B cell (primary cell): ENCODE results near the gene HOXA9. TPM values are rescaled to one million over a fixed set of nuclear protein-coding genes. Genes with fewer than 3 reads are reported as not detected.
A peak's percentile ranks its signal among the peaks of the same experiment; 100 is the strongest.

Source experiments
- ATAC-seq: fragments of 200-7000 bp; cut with Tn5 transposase; one replicate; pipeline ENCODE4 v1.10.0; 2021; ENCODE audit warnings: low read depth, mild to moderate bottlenecking, moderate number of reproducible peaks, moderate library complexity
- CTCF ChIA-PET: fragments of 350-600 bp; sonication (Branson Sonifier 250); formaldehyde crosslinking; loops from one replicate; lab custom pipeline; 2021; ENCODE audit warnings: antibody characterized with exemption, inconsistent platforms; lab: Charles Lee
- POLR2A ChIA-PET: fragments of 350-600 bp; sonication (Branson Sonifier 250); formaldehyde crosslinking; loops from one replicate; lab custom pipeline; 2021; ENCODE audit warnings: antibody characterized with exemption; lab: Charles Lee
- DNase-seq: peaks from one replicate; pipeline ENCODE4 v3.0.0; 2013
- H2AFZ ChIP-seq: 2 replicates; pipeline ENCODE4 v1.6.1; 2012; ENCODE audit warnings: mild to moderate bottlenecking, low read depth, low read length; ENCODE audit not compliant: insufficient read depth, poor library complexity, severe bottlenecking
- H3K27ac ChIP-seq, 2 donors: 1 replicate in 1 of 2; 2 replicates in 1 of 2; pipeline ENCODE4 v1.5.1; 2012 to 2013; ENCODE audit warnings: low read length in 2 of 2, mild to moderate bottlenecking in 2 of 2, moderate library complexity in 1 of 2
- H3K27me3 ChIP-seq, 4 experiments: fragments of 200-600 bp in 1 of 4; sonication (generic) in 1 of 4; replicated peaks in 1 of 4; 1 replicate in 2 of 4; 2 replicates in 2 of 4; pipeline versions ENCODE4 v1.6.1 to v1.7.0; 2013 to 2016; ENCODE audit warnings: low read length in 3 of 4, mild to moderate bottlenecking in 2 of 4, mixed read lengths in 1 of 4, moderate library complexity in 1 of 4; ENCODE audit not compliant: insufficient read depth in 4 of 4, control insufficient read depth in 3 of 4; ENCODE audit errors: control extremely low read depth in 1 of 4
- H3K36me3 ChIP-seq, 2 experiments: replicated peaks in 1 of 2; 1 replicate in 1 of 2; 2 replicates in 1 of 2; pipeline versions ENCODE4 v1.6.1 to v1.7.1; 2013; ENCODE audit warnings: low read length in 1 of 2; ENCODE audit not compliant: insufficient read depth in 2 of 2, control insufficient read depth in 1 of 2; ENCODE audit errors: control extremely low read depth in 1 of 2, extremely low read depth in 1 of 2
- H3K4me1 ChIP-seq, 2 donors: fragments of 200-600 bp in 1 of 2; sonication (generic) in 1 of 2; 1 replicate in 1 of 2; 2 replicates in 1 of 2; pipeline versions ENCODE4 v1.5.1 to v1.6.1; 2013 to 2017; ENCODE audit warnings: low read length in 2 of 2; ENCODE audit not compliant: control insufficient read depth in 2 of 2, insufficient read depth in 2 of 2
- H3K4me2 ChIP-seq: replicated peaks from 2 replicates; pipeline ENCODE3; 2012; ENCODE audit warnings: mild to moderate bottlenecking, low read depth, low read length; ENCODE audit not compliant: poor library complexity, severe bottlenecking
- H3K4me3 ChIP-seq, 5 experiments: fragments of 200-600 bp in 1 of 5; sonication (generic) in 1 of 5; 1 replicate in 3 of 5; 2 replicates in 2 of 5; pipeline versions ENCODE4 v1.5.1 to v1.7.0; 2011 to 2016; ENCODE audit warnings: low read length in 4 of 5, mild to moderate bottlenecking in 4 of 5, low read depth in 2 of 5, control low read depth in 1 of 5, moderate library complexity in 1 of 5; ENCODE audit not compliant: insufficient read depth in 1 of 5; ENCODE audit errors: control extremely low read depth in 1 of 5, extremely low read depth in 1 of 5
- H3K79me2 ChIP-seq: fragments of 200-600 bp; sonication (generic); one replicate; pipeline ENCODE4 v1.6.0; 2016; ENCODE audit warnings: low read length; ENCODE audit not compliant: control insufficient read depth, insufficient read depth
- H3K9ac ChIP-seq: fragments of 200-600 bp; sonication (generic); 2 replicates; pipeline ENCODE4 v1.6.1; 2017; ENCODE audit warnings: mild to moderate bottlenecking, low read length, moderate library complexity
- H3K9me3 ChIP-seq, 3 donors: one replicate each; pipeline versions ENCODE4 v1.6.1 to v1.7.1; 2013; ENCODE audit warnings: low read length in 2 of 3; ENCODE audit not compliant: control insufficient read depth in 2 of 3, insufficient read depth in 1 of 3; ENCODE audit errors: control extremely low read depth in 1 of 3
- H4K20me1 ChIP-seq: 2 replicates; pipeline ENCODE4 v1.6.0; 2012; ENCODE audit warnings: mild to moderate bottlenecking, low read length; ENCODE audit not compliant: insufficient read depth, control insufficient read depth, poor library complexity, severe bottlenecking
- H3K27ac Mint-ChIP-seq: one replicate; pipeline ENCODE4 v1.8.0; 2021; ENCODE audit warnings: mixed read lengths
- H3K27me3 Mint-ChIP-seq: one replicate; pipeline ENCODE4 v1.8.0; 2021; ENCODE audit warnings: mixed read lengths
- H3K4me1 Mint-ChIP-seq: one replicate; pipeline ENCODE4 v1.8.0; 2021; ENCODE audit warnings: mixed read lengths
- H3K4me3 Mint-ChIP-seq: one replicate; pipeline ENCODE4 v1.8.0; 2021; ENCODE audit warnings: mixed read lengths
- H3K9me3 Mint-ChIP-seq: one replicate; pipeline ENCODE4 v1.8.0; 2022; ENCODE audit warnings: mixed read lengths; ENCODE audit not compliant: insufficient read depth
- CTCF ChIP-seq: fragments of 200-600 bp; IDR thresholded peaks from one replicate; pipeline ENCODE4 v1.8.0; 2022; ENCODE audit warnings: antibody characterized with exemption, mild to moderate bottlenecking
- EZH2 ChIP-seq: IDR thresholded peaks from 2 replicates; pipeline ENCODE4 v1.6.1; 2012; ENCODE audit warnings: borderline replicate concordance, low read depth, mild to moderate bottlenecking, moderate library complexity, low read length; ENCODE audit not compliant: insufficient read depth, poor library complexity, severe bottlenecking
- WGBS: methylation state at CpG from one replicate; pipeline ENCODE4 v1.1.5; 2013; ENCODE audit warnings: missing lambda C conversion rate; ENCODE audit not compliant: insufficient coverage; 5-methylcytosine and 5-hydroxymethylcytosine counted together
- intact Hi-C: fragments of 100-400 bp; cut with micrococcal nuclease; formaldehyde crosslinking; loops from one replicate; pipeline ENCODE4 v1.10.0; 2022
- polyA plus RNA-seq: library from polyadenylated mRNA; depleted of rRNA; stranded (reverse); fragments of >200 nt; gene quantifications from 2 replicates; pipeline ENCODE4 v1.2.3, GENCODE V29; 2012
- total RNA-seq, 2 donors: library from RNA; stranded (reverse); fragments of 120-200 nt in 1 of 2; gene quantifications; 1 replicate in 1 of 2; 2 replicates in 1 of 2; pipeline versions ENCODE4 v1.2.3 to v1.2.4, GENCODE V29; 2013 to 2022

The HOXA9 gene
- total and polyA plus RNA-seq, 2 donors (not counting 1 experiment from before 2014, with no cell fraction given), result 0.07 TPM; not detected in 1

DNA sequence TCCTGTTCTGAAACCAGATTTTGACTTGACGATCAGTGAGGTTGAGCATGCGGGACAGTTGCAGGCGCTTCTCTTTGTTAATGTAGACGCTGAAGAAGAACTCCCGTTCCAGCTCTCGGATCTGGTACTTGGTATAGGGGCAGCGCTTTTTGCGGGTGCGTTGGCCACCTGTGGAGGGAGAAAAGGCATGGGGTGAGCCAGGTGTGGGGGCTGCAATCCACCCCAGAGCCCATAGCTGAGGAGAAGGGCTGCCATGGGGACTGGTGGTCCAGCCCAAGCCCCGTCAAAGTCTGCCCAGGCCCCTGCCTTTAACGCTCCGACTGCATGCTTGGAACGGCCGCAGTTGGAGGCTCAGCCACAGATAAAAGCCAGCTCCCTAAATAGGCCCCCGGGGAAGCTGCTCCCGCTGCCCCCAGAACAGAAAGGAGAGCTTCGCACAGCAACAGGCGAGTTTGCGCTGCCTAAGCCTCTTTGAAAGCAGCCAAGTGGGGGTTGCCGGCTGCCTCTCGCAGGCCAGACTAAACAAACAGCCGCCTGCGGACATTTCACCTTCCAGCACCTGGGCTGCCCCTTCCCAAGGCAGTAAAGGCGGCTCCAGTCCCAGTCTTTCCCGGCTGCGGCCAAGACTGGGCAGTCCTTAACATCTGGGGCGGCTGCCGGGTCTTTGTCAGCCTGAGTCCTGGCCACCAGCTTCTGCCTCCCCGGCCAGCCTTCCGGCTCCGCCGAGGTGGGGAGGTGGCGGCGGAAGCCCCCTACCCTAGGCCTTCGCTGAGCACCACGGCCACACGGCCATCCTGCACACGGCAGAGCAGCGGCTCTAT lies 17.7 kb upstream of the HOXA9 start:
- intact Hi-C loops, result no loop called here
- TF ChIP-seq EZH2 (no peak), CTCF (no peak)
- Histone ChIP-seq H3K4me2 (peak overlapping the region; percentile 71), H3K27me3 (peaks cover 0 to 95% (median 82%) of the 10 kb centered on the region in 4 experiments), H3K9ac (no peak overlapping the region), H3K4me1 (peaks cover 43 to 58% of the 10 kb centered on the region in 2 donors), H4K20me1 (no peaks in the 10 kb centered on the region), H3K4me3 (no peak overlapping the region), H3K36me3 (no peaks in the 10 kb centered on the region), H3K9me3 (peaks cover 0 to 66% (median 4%) of the 10 kb centered on the region in 3 donors), H3K27ac (no peak overlapping the region), H3K79me2 (no peaks in the 10 kb centered on the region), H2AFZ (no peak overlapping the region)
- Mint-ChIP-seq H3K4me3 (peak overlapping the region; percentile 3), H3K4me1 (peaks cover 31% of the 10 kb centered on the region), H3K27me3 (peaks cover 73% of the 10 kb centered on the region), H3K27ac (no peak overlapping the region), H3K9me3 (no peaks in the 10 kb centered on the region)
- ChIA-PET POLR2A (no interaction called here), CTCF (interaction anchor here (0.6 to 1.8 kb wide), 4 partner anchors 10 to 1290 kb away, joined by 3 to 5 read pairs (median 4); no protein-coding TSS in a partner anchor)
- WGBS, result 22% methylated on average over 28 of the region's 39 CpGs
- peak; percentile 40 for DNase-seq
- ATAC-seq, result no peak

GRCh38 chr7:27182285-27182841 lies 17.0 kb upstream of the HOXA9 start:
- H3K9ac ChIP-seq, result no peak overlapping the region
- DNase-seq, result no peak

More at GRCh38 chr7:27182285-27182841, 17.0 kb upstream of the HOXA9 start:
- no peaks in the 10 kb centered on the region for H4K20me1 ChIP-seq
- intact Hi-C loops, result no loop called here
- Mint-ChIP-seq H3K4me1 (peaks cover 28% of the 10 kb centered on the region), H3K27ac (no peak overlapping the region), H3K27me3 (peaks cover 71% of the 10 kb centered on the region), H3K9me3 (no peaks in the 10 kb centered on the region), H3K4me3 (no peak overlapping the region)
- TF ChIP-seq CTCF (no peak), EZH2 (no peak)
- no peak overlapping the region for H3K4me3 ChIP-seq
- no peaks in the 10 kb centered on the region for H3K79me2 ChIP-seq
- ChIA-PET POLR2A (no interaction called here), CTCF (interaction anchor here (0.6 to 1.8 kb wide), 3 partner anchors 9 to 1289 kb away, joined by 3 to 5 read pairs (median 4); no protein-coding TSS in a partner anchor)
- H3K27ac ChIP-seq, result no peak overlapping the region
- no peak overlapping the region for H3K4me2 ChIP-seq
- peaks cover 0 to 94% (median 82%) of the 10 kb centered on the region in 4 experiments for H3K27me3 ChIP-seq
- peaks cover 36 to 52% of the 10 kb centered on the region in 2 donors for H3K4me1 ChIP-seq
- no peak for ATAC-seq
- peaks cover 0 to 59% (median 3%) of the 10 kb centered on the region in 3 donors for H3K9me3 ChIP-seq
- no CpG with 5 or more reads among the region's 4 CpGs for WGBS
- H3K36me3 ChIP-seq, result no peaks in the 10 kb centered on the region
- no peak overlapping the region for H2AFZ ChIP-seq
